ENCODE results near the gene FLNB.
"Not testable (repeated sequence)": the region's sequence is repeated elsewhere in the genome, so short reads cannot be mapped to it uniquely, and the experiment has no call there.

FLNB gene

GRCh38 chr3:58198362-58198761 is 190.1 kb downstream of the FLNB start:
- DNase-seq (ENCODE audit: insufficient read length, low spot score) (no peak), FAIRE-seq (peak; percentile 4)

- FAIRE-seq = no peak
- no peak for DNase-seq (ENCODE audit: insufficient read length, low spot score)
Measured at GRCh38 chr3:58198804-58199203, 190.6 kb downstream of the FLNB start.

GRCh38 chr3:58200121-58200709 is 192.0 kb downstream of the FLNB start:
- FAIRE-seq = no peak
- no peak for DNase-seq (ENCODE audit: insufficient read length, low spot score)

- FAIRE-seq = peak; percentile 65
- DNase-seq (ENCODE audit: insufficient read length, low spot score) = no peak
Measured at GRCh38 chr3:58200846-58201355, 192.7 kb downstream of the FLNB start.

- not testable (repeated sequence) for DNase-seq (ENCODE audit: insufficient read length, low spot score)
- peak; percentile 11 for FAIRE-seq
Measured at GRCh38 chr3:58201451-58201850, 193.2 kb downstream of the FLNB start.

GRCh38 chr3:58202917-58203360 is 194.7 kb downstream of the FLNB start:
- DNase-seq (ENCODE audit: insufficient read length, low spot score) = no peak
- peak; percentile 79 for FAIRE-seq

- FAIRE-seq = no peak
- DNase-seq (ENCODE audit: insufficient read length, low spot score) = no peak
Measured at GRCh38 chr3:58203541-58203940, 195.3 kb downstream of the FLNB start.

- FAIRE-seq = peak; percentile 35
- DNase-seq (ENCODE audit: insufficient read length, low spot score) = no peak
Measured at GRCh38 chr3:58204720-58205119, 196.5 kb downstream of the FLNB start.

- no peak for DNase-seq (ENCODE audit: insufficient read length, low spot score)
- no peak for FAIRE-seq
Measured at GRCh38 chr3:58205981-58206380, 197.8 kb downstream of the FLNB start.

- DNase-seq (ENCODE audit: insufficient read length, low spot score) = no peak
- FAIRE-seq = no peak
Measured at GRCh38 chr3:58206406-58207011, 198.3 kb downstream of the FLNB start.

- DNase-seq (ENCODE audit: insufficient read length, low spot score) (no peak), FAIRE-seq (peak; percentile 49)
Measured at GRCh38 chr3:58207954-58208353, 199.7 kb downstream of the FLNB start.

GRCh38 chr3:58209933-58210332 is 201.7 kb downstream of the FLNB start:
- FAIRE-seq (no peak), DNase-seq (ENCODE audit: insufficient read length, low spot score) (no peak)

- FAIRE-seq (no peak), DNase-seq (ENCODE audit: insufficient read length, low spot score) (no peak)
Measured at GRCh38 chr3:58210761-58211460, 202.7 kb downstream of the FLNB start, which contains the start of gene DNASE1L3. Gene DNASE1L3 (minus strand): TSS chr3:58210972. CDS start chr3:58210906, 66 bp downstream.

GRCh38 chr3:58214484-58215316 is 206.5 kb downstream of the FLNB start:
- FAIRE-seq (peak; percentile 98), DNase-seq (ENCODE audit: insufficient read length, low spot score) (no peak)

GRCh38 chr3:58215317-58216025 is 207.2 kb downstream of the FLNB start:
- DNase-seq (ENCODE audit: insufficient read length, low spot score) (no peak), FAIRE-seq (no peak)

- DNase-seq (ENCODE audit: insufficient read length, low spot score) (no peak), FAIRE-seq (no peak)
Measured at GRCh38 chr3:58216496-58217195, 208.4 kb downstream of the FLNB start.

GRCh38 chr3:58217209-58217811 is 209.1 kb downstream of the FLNB start:
- DNase-seq (ENCODE audit: insufficient read length, low spot score) (peak; percentile 35), FAIRE-seq (peak; percentile 92)

GRCh38 chr3:58218904-58219303 is 210.7 kb downstream of the FLNB start:
- no peak for DNase-seq (ENCODE audit: insufficient read length, low spot score)
- peak; percentile 56 for FAIRE-seq

All from GM19239 (cell line).